Skeletal muscle satellite cell (primary cell): ENCODE data around the gene KRR1.
"Not testable (repeated sequence)": the region's sequence is repeated elsewhere in the genome, so short reads cannot be mapped to it uniquely, and the experiment has no call there.

Experiments used
- H3K27me3 ChIP-seq: 2 replicates; pipeline ENCODE4 v1.7.0; 2013; ENCODE audit warnings: low read length; ENCODE audit not compliant: control insufficient read depth, insufficient read depth
- H3K36me3 ChIP-seq: 2 replicates; pipeline ENCODE4 v1.7.0; 2013; ENCODE audit warnings: mild to moderate bottlenecking, control low read depth, low read length; ENCODE audit not compliant: insufficient read depth
- H3K4me1 ChIP-seq: 2 replicates; pipeline ENCODE4 v1.7.0; 2013; ENCODE audit warnings: low read length; ENCODE audit not compliant: control insufficient read depth, insufficient read depth
- H3K4me2 ChIP-seq: 2 replicates; pipeline ENCODE4 v1.7.0; 2013; ENCODE audit warnings: mild to moderate bottlenecking, low read length
- H3K4me3 ChIP-seq: 2 replicates; pipeline ENCODE4 v1.7.0; 2013; ENCODE audit warnings: low read length
- H3K9ac ChIP-seq: 2 replicates; pipeline ENCODE4 v1.7.0; 2013; ENCODE audit warnings: mild to moderate bottlenecking, low read depth, low read length, moderate library complexity
- H3K9me3 ChIP-seq: replicated peaks from 2 replicates; pipeline ENCODE4 v1.7.0; 2013; ENCODE audit warnings: mild to moderate bottlenecking, control low read depth, low read length

Gene KRR1

GRCh38 chr12:75443709-75444108 is 67.7 kb downstream of the KRR1 start:
- no peaks in the 10 kb centered on the region for H3K36me3 ChIP-seq

GRCh38 chr12:75442454-75442853 is 69.0 kb downstream of the KRR1 start:
- H3K4me1 ChIP-seq, result peaks cover 51% of the 10 kb centered on the region
- not testable (repeated sequence) for H3K27me3 ChIP-seq, H3K9me3 ChIP-seq, H3K4me3 ChIP-seq, H3K4me2 ChIP-seq, H3K9ac ChIP-seq, H3K36me3 ChIP-seq

More at GRCh38 chr12:75443709-75444108, 67.7 kb downstream of the KRR1 start:
- Histone ChIP-seq H3K9me3 (no peaks in the 10 kb centered on the region), H3K4me2 (no peak overlapping the region), H3K4me1 (peaks cover 57% of the 10 kb centered on the region), H3K9ac (no peak overlapping the region), H3K27me3 (no peaks in the 10 kb centered on the region), H3K4me3 (no peak overlapping the region)

- not testable (repeated sequence) for H3K4me2 ChIP-seq, H3K9ac ChIP-seq, H3K9me3 ChIP-seq, H3K4me3 ChIP-seq, H3K27me3 ChIP-seq, H3K36me3 ChIP-seq
- peaks cover 46% of the 10 kb centered on the region for H3K4me1 ChIP-seq
Measured at GRCh38 chr12:75441687-75442449, 69.5 kb downstream of the KRR1 start.
